Measurements from ENCODE around the gene UBA7. TPM values are rescaled to one million over a fixed set of nuclear protein-coding genes. Genes with fewer than 3 reads are reported as not detected.

Gene UBA7
- total and polyA plus RNA-seq, 2 of the 13 experiments (the other 11 are each of a cell fraction or from before 2014, with no cell fraction given), result 9.5 to 16.5 TPM

DNA sequence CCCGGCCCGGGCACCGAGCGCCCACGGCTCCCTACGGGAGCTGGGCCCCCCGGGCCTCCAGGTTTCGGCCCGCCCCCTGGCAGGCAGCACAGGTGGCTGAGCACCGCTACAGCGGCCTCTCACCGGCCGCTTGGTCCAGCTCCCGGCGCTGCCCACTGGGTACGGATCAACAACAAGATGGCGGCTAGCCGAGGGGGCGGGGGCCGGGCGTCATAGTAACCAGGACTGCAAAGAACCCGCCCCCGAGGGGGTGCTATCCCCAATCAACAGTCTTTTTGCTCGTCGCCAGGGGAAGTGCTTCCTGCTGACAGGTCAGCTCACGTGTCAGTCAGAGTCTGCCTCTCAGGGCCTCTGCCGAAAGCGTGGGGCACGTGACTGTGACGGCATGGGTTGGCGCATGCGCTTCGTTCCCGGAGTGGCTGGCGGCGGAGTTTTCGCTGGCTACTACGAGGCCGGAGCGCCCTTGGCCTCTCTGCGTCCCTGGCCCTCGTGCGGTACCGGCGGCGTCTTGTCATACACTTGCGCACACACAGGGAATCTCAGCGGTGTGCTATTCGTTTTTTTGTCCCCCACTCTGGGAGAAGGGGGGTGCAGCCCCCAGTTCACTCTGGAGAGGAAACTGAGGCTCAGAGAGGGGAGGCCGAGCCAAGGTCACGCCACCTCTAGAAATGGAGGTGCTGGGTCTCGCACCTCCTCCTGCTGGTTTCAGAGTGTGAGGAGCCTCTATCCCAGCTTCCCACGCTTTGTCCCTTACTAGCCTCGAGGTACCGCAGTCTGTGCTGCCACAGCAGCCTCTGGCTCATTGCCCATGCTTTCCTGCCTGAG lies 27.2 kb downstream of the UBA7 start, which contains the start of gene IP6K1 (continued):
- TF ChIP-seq, protein P1, sequence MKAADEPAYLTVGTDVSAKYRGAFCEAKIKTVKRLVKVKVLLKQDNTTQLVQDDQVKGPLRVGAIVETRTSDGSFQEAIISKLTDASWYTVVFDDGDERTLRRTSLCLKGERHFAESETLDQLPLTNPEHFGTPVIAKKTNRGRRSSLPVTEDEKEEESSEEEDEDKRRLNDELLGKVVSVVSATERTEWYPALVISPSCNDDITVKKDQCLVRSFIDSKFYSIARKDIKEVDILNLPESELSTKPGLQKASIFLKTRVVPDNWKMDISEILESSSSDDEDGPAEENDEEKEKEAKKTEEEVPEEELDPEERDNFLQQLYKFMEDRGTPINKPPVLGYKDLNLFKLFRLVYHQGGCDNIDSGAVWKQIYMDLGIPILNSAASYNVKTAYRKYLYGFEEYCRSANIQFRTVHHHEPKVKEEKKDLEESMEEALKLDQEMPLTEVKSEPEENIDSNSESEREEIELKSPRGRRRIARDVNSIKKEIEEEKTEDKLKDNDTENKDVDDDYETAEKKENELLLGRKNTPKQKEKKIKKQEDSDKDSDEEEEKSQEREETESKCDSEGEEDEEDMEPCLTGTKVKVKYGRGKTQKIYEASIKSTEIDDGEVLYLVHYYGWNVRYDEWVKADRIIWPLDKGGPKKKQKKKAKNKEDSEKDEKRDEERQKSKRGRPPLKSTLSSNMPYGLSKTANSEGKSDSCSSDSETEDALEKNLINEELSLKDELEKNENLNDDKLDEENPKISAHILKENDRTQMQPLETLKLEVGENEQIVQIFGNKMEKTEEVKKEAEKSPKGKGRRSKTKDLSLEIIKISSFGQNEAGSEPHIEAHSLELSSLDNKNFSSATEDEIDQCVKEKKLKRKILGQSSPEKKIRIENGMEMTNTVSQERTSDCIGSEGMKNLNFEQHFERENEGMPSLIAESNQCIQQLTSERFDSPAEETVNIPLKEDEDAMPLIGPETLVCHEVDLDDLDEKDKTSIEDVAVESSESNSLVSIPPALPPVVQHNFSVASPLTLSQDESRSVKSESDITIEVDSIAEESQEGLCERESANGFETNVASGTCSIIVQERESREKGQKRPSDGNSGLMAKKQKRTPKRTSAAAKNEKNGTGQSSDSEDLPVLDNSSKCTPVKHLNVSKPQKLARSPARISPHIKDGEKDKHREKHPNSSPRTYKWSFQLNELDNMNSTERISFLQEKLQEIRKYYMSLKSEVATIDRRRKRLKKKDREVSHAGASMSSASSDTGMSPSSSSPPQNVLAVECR (CRISPR knock-in tag; IDR thresholded peaks at IDR 0.05; ENCODE audit: borderline replicate concordance), result peak; percentile 62
- TF ChIP-seq ZNF75D (CRISPR knock-in tag; IDR thresholded peaks at IDR 0.05; ENCODE audit: borderline replicate concordance) (no peak), HOXD1 (CRISPR knock-in tag; IDR thresholded peaks at IDR 0.05) (0 out of 2 replicates have a peak, but pooled peaks have one; percentile 64), ZNF251 (CRISPR knock-in tag; IDR thresholded peaks at IDR 0.05) (no peak), SRSF1 (optimal IDR thresholded peaks at IDR 0.05; ENCODE audit: low read depth, low read length) (no peak), ZNF543 (CRISPR knock-in tag; IDR thresholded peaks at IDR 0.05) (no peak), ZNF768 (CRISPR knock-in tag; IDR thresholded peaks at IDR 0.05) (no peak), ZNF883 (CRISPR knock-in tag; IDR thresholded peaks at IDR 0.05; ENCODE audit: not compliant biosample characterization) (peak; percentile 55), ZGPAT (CRISPR knock-in tag; IDR thresholded peaks at IDR 0.05) (no peak; the same call in 1 of the 2 replicates), IKZF5 (CRISPR knock-in tag; IDR thresholded peaks at IDR 0.05) (no peak; the same call in 1 of the 2 replicates), CAMTA2 (CRISPR knock-in tag; IDR thresholded peaks at IDR 0.05; ENCODE audit: borderline replicate concordance) (peak; percentile 77; the same call in 1 of the 2 replicates), BORCS8-MEF2B (CRISPR knock-in tag; IDR thresholded peaks at IDR 0.05) (peak; percentile 66; the same call in 1 of the 2 replicates), UBTF (CRISPR knock-in tag; IDR thresholded peaks at IDR 0.05) (peak; percentile 64; the same call in 1 of the 2 replicates), ZNF792 (CRISPR knock-in tag; IDR thresholded peaks at IDR 0.05) (peak; percentile 67; the same call in 1 of the 2 replicates), STAT5B (CRISPR knock-in tag; IDR thresholded peaks at IDR 0.05) (0 out of 2 replicates have a peak, but pooled peaks have one; percentile 50), IKZF1 (IDR thresholded peaks at IDR 0.05) (no peak), ZNF446 (CRISPR knock-in tag; IDR thresholded peaks at IDR 0.05) (peak; percentile 83; the same call in 1 of the 2 replicates), CCAR2 (optimal IDR thresholded peaks at IDR 0.05; ENCODE audit: low read depth, low read length) (no peak), TEAD3 (CRISPR knock-in tag; optimal IDR thresholded peaks at IDR 0.05; ENCODE audit: borderline replicate concordance) (peak; percentile 73)
- TF ChIP-seq, protein P2, sequence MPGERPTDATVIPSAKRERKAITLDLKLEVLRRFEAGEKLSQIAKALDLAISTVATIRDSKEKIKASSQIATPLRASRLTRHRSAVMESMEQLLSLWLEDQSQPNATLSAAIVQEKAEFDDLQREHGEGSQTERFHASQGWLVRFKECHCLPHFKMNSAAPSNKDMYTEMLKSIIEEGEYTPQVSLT (CRISPR knock-in tag; IDR thresholded peaks at IDR 0.05; ENCODE audit: borderline replicate concordance, low read depth), result no peak

All from HepG2 (cell line).